Aorta (tissue), 5 donors: Measurements from ENCODE around the gene ACOT9. TPM values are rescaled to one million over a fixed set of nuclear protein-coding genes. Genes with fewer than 3 reads are reported as not detected.

ENCODE experiments used
- ATAC-seq: fragments of 200-7000 bp; cut with Tn5 transposase; one replicate; pipeline ENCODE4 v1.9.1; 2022; ENCODE audit warnings: moderate library complexity; ENCODE audit not compliant: low FRiP score
- DNase-seq, 2 donors: peaks; one replicate each; pipeline ENCODE4 v3.0.0-alpha.2; 2020
- H3K27ac ChIP-seq, 2 donors: one replicate each; pipeline ENCODE4 v1.5.1; 2013; ENCODE audit warnings: low read length in 2 of 2, mild to moderate bottlenecking in 2 of 2, moderate library complexity in 2 of 2, control low read depth in 1 of 2, inconsistent platforms in 1 of 2, low read depth in 1 of 2
- H3K27me3 ChIP-seq, 2 donors: one replicate each; pipeline ENCODE4 v1.6.1; 2013; ENCODE audit warnings: control low read depth in 1 of 2, low read length in 1 of 2, mild to moderate bottlenecking in 1 of 2, moderate library complexity in 1 of 2; ENCODE audit not compliant: insufficient read depth in 2 of 2, control insufficient read depth in 1 of 2
- H3K36me3 ChIP-seq, 2 donors: one replicate each; pipeline ENCODE4 v1.6.1; 2013; ENCODE audit warnings: control low read depth in 1 of 2, low read length in 1 of 2, mild to moderate bottlenecking in 1 of 2; ENCODE audit not compliant: insufficient read depth in 2 of 2, control insufficient read depth in 1 of 2
- H3K4me1 ChIP-seq, 2 donors: one replicate each; pipeline ENCODE4 v1.6.1; 2013; ENCODE audit warnings: low read length in 2 of 2, control low read depth in 1 of 2, mild to moderate bottlenecking in 1 of 2, moderate library complexity in 1 of 2; ENCODE audit not compliant: insufficient read depth in 2 of 2, control insufficient read depth in 1 of 2
- H3K4me3 ChIP-seq, 2 donors: one replicate each; pipeline ENCODE4 v1.5.1; 2013; ENCODE audit warnings: low read length in 2 of 2, control low read depth in 1 of 2, mild to moderate bottlenecking in 1 of 2
- H3K9me3 ChIP-seq: one replicate; pipeline ENCODE4 v1.6.1; 2013; ENCODE audit warnings: mild to moderate bottlenecking, low read length; ENCODE audit not compliant: control insufficient read depth
- WGBS, 2 donors: extraction: QIAGEN DNeasy Blood & Tissue Kit; methylation state at CpG; one replicate each; pipeline ENCODE4 v1.1.7; 2013; 5-methylcytosine and 5-hydroxymethylcytosine counted together
- intact Hi-C, 2 donors: fragments of 100-400 bp; cut with DNase I; formaldehyde crosslinking; loops; one replicate each; pipeline versions ENCODE4 v1.14.2 to v1.15.0; 2022
- polyA plus RNA-seq, 2 donors: library from polyadenylated mRNA; stranded (reverse); fragments of 200-250 nt; gene quantifications; one replicate each; pipeline ENCODE4 v1.2.3, GENCODE V29; 2013
- total RNA-seq, 2 donors: library from RNA; stranded (reverse); fragmentation: NEBNext Ultra II Directional; extraction: Animal tissue kit (Norgen Biotek cat#: 25700); gene quantifications; one replicate each; pipeline ENCODE4 v1.2.1, GENCODE V29; 2021
- donor health status: healthy with polysubstance abuse.
- donor health status: Bipolar disorder and iron deficiency.
- donor health status: DM: no; HTN: no; CAD: no.
- donor health status: DM: no; HTN: no; CAD: no.
- donor health status: DM: yes; HTN: yes; CAD: no.

Gene ACOT9
- total and polyA plus RNA-seq, 4 donors, result 21.7 to 69.1 (median 60.9) TPM

GRCh38 chrX:23732704-23733103 lies 10.4 kb downstream of the ACOT9 start:
- intact Hi-C loops, result no loop called here
- H3K27ac ChIP-seq, result no peak overlapping the region
- H3K4me1 ChIP-seq, result no peaks in the 10 kb centered on the region
- no peaks in the 10 kb centered on the region for H3K36me3 ChIP-seq
- no peak for ATAC-seq
- H3K27me3 ChIP-seq, result no peaks in the 10 kb centered on the region
- no peak overlapping the region for H3K4me3 ChIP-seq
- no peak for DNase-seq
- no peaks in the 10 kb centered on the region for H3K9me3 ChIP-seq
- 68 to 85% methylated on average over 5 of the region's 5 CpGs for WGBS, 2 donors

GRCh38 chrX:23731951-23732350 lies 11.1 kb downstream of the ACOT9 start:
- no peaks in the 10 kb centered on the region for H3K27me3 ChIP-seq
- ATAC-seq (no peak), DNase-seq (no peak)
- no peaks in the 10 kb centered on the region for H3K9me3 ChIP-seq
- intact Hi-C loops, result no loop called here
- H3K36me3 ChIP-seq, result no peaks in the 10 kb centered on the region
- H3K4me3 ChIP-seq, result no peak overlapping the region
- H3K27ac ChIP-seq, result no peak overlapping the region
- H3K4me1 ChIP-seq, result no peaks in the 10 kb centered on the region
- 63 to 64% methylated on average over 1 of the region's 1 CpG for WGBS, 2 donors

GRCh38 chrX:23729214-23729613 lies 13.9 kb downstream of the ACOT9 start:
- H3K4me3 ChIP-seq, result no peak overlapping the region
- no peaks in the 10 kb centered on the region for H3K27me3 ChIP-seq
- WGBS, 2 donors, result 68 to 82% methylated on average over 1 of the region's 1 CpG
- ATAC-seq (no peak), DNase-seq (no peak)
- no peak overlapping the region for H3K27ac ChIP-seq
- H3K36me3 ChIP-seq, result no peaks in the 10 kb centered on the region
- H3K4me1 ChIP-seq, result no peaks in the 10 kb centered on the region
- H3K9me3 ChIP-seq, result no peaks in the 10 kb centered on the region
- intact Hi-C loops, result no loop called here

GRCh38 chrX:23727206-23727605 lies 15.9 kb downstream of the ACOT9 start:
- intact Hi-C loops, result no loop called here
- Histone ChIP-seq H3K27ac (no peak overlapping the region), H3K4me3 (no peak overlapping the region), H3K36me3 (no peaks in the 10 kb centered on the region), H3K9me3 (no peaks in the 10 kb centered on the region), H3K4me1 (no peaks in the 10 kb centered on the region), H3K27me3 (no peaks in the 10 kb centered on the region)
- WGBS, 2 donors, result 93 to 95% methylated on average over 3 of the region's 3 CpGs
- DNase-seq (no peak), ATAC-seq (no peak)

GRCh38 chrX:23726191-23726590 lies 16.9 kb downstream of the ACOT9 start:
- intact Hi-C loops, result no loop called here
- H3K36me3 ChIP-seq, result no peaks in the 10 kb centered on the region

GRCh38 chrX:23720117-23720677 lies 22.9 kb downstream of the ACOT9 start:
- Histone ChIP-seq H3K9me3 (no peaks in the 10 kb centered on the region), H3K4me1 (no peaks in the 10 kb centered on the region), H3K36me3 (no peaks in the 10 kb centered on the region), H3K4me3 (no peak overlapping the region), H3K27me3 (no peaks in the 10 kb centered on the region), H3K27ac (no peak overlapping the region)
- no peak for ATAC-seq
- 80 to 86% methylated on average over 8 of the region's 8 CpGs for WGBS, 2 donors
- intact Hi-C loops, result no loop called here
- no peak for DNase-seq

More at GRCh38 chrX:23726191-23726590, 16.9 kb downstream of the ACOT9 start:
- ATAC-seq (no peak), DNase-seq (no peak)
- no peak overlapping the region for H3K27ac ChIP-seq
- WGBS, 2 donors, result 71 to 82% methylated on average over 6 of the region's 6 CpGs
- H3K4me3 ChIP-seq, result no peak overlapping the region
- no peaks in the 10 kb centered on the region for H3K4me1 ChIP-seq
- no peaks in the 10 kb centered on the region for H3K27me3 ChIP-seq
- H3K9me3 ChIP-seq, result no peaks in the 10 kb centered on the region

- H3K4me3 ChIP-seq, result no peak overlapping the region
- no peak for ATAC-seq
- intact Hi-C loops, result no loop called here
- WGBS, 2 donors, result 74 to 92% methylated on average over 5 of the region's 5 CpGs
- DNase-seq, result no peak
- H3K9me3 ChIP-seq, result no peaks in the 10 kb centered on the region
- no peaks in the 10 kb centered on the region for H3K27me3 ChIP-seq
- no peak overlapping the region for H3K27ac ChIP-seq
- H3K4me1 ChIP-seq, result no peaks in the 10 kb centered on the region
- peaks cover 0 to 3% of the 10 kb centered on the region in 2 donors for H3K36me3 ChIP-seq
Measured at GRCh38 chrX:23705235-23705634, 37.8 kb downstream of the ACOT9 start.

GRCh38 chrX:23704673-23705206 lies 38.3 kb downstream of the ACOT9 start:
- DNase-seq (no peak), ATAC-seq (no peak)
- no peaks in the 10 kb centered on the region for H3K27me3 ChIP-seq
- intact Hi-C loops, result no loop called here
- H3K9me3 ChIP-seq, result no peaks in the 10 kb centered on the region
- H3K27ac ChIP-seq, result no peak overlapping the region
- 84 to 89% methylated on average over 5 of the region's 5 CpGs for WGBS, 2 donors
- H3K36me3 ChIP-seq, result peaks cover 0 to 3% of the 10 kb centered on the region in 2 donors
- no peak overlapping the region for H3K4me3 ChIP-seq
- H3K4me1 ChIP-seq, result no peaks in the 10 kb centered on the region

- Histone ChIP-seq H3K9me3 (no peaks in the 10 kb centered on the region), H3K4me1 (no peaks in the 10 kb centered on the region), H3K27me3 (no peaks in the 10 kb centered on the region), H3K4me3 (peak overlapping the region in 1 of 2 donors; percentile 14), H3K27ac (no peak overlapping the region), H3K36me3 (peaks cover 0 to 1% of the 10 kb centered on the region in 2 donors)
- no peak for DNase-seq
- ATAC-seq, result no peak
- 36 to 43% methylated on average over 16 of the region's 16 CpGs for WGBS, 2 donors
- intact Hi-C loops, result loop anchor here (5.0 to 10.0 kb wide), 3 partner anchors 85 to 355 kb away; partner anchors contain the start of genes SAT1 (in 2 of the 2) and EIF2S3 (in 1 of the 2)
Measured at GRCh38 chrX:23699636-23700194, 43.4 kb downstream of the ACOT9 start.
